H1 (cell line): Measurements from ENCODE around the gene YIPF3. TPM values are rescaled to one million over a fixed set of nuclear protein-coding genes. Genes with fewer than 3 reads are reported as not detected.
"Not testable (repeated sequence)": the region's sequence is repeated elsewhere in the genome, so short reads cannot be mapped to it uniquely, and the experiment has no call there.

Experiments
- CTCF ChIA-PET: fragments of 300-600 bp; sonication (Branson Sonifier 250); formaldehyde crosslinking; loops from one replicate; lab custom pipeline; 2021; ENCODE audit not compliant: partially characterized antibody; lab: Charles Lee
- POLR2A ChIA-PET: fragments of 300-600 bp; sonication (Branson Sonifier 250); formaldehyde crosslinking; loops from one replicate; lab custom pipeline; 2021; ENCODE audit warnings: inconsistent platforms; ENCODE audit not compliant: partially characterized antibody; lab: Charles Lee
- DNase-seq, 2 experiments: peaks; one replicate each; pipeline versions ENCODE4 v3.0.0 to v3.0.0-alpha.2; 2010 to 2022; ENCODE audit warnings: low spot score in 2 of 2, low read depth in 1 of 2, mixed read lengths in 1 of 2
- FAIRE-seq: peaks from 2 replicates; lab custom pipeline; 2011; peaks lifted over from hg19 to GRCh38; lab: Jason Lieb, UNC
- H2AFZ ChIP-seq: 2 replicates; pipeline ENCODE4 v1.8.1; 2012; ENCODE audit warnings: low read length, inconsistent platforms
- H2AK5ac ChIP-seq: 2 replicates; pipeline ENCODE4 v1.6.1; 2013; ENCODE audit warnings: low read depth, low read length
- H2BK120ac ChIP-seq: replicated peaks from 2 replicates; pipeline ENCODE3; 2013; ENCODE audit warnings: low read depth, low read length, inconsistent platforms
- H2BK12ac ChIP-seq: 2 replicates; pipeline ENCODE4 v1.6.1; 2013; ENCODE audit warnings: low read depth, low read length
- H2BK15ac ChIP-seq: 2 replicates; pipeline ENCODE4 v1.6.1; 2013; ENCODE audit warnings: low read length
- H2BK20ac ChIP-seq: 2 replicates; pipeline ENCODE4 v1.6.1; 2013; ENCODE audit warnings: low read length
- H2BK5ac ChIP-seq: 2 replicates; pipeline ENCODE4 v1.6.1; 2013; ENCODE audit warnings: low read depth, low read length
- H3K14ac ChIP-seq: 2 replicates; pipeline ENCODE4 v1.6.1; 2013; ENCODE audit warnings: inconsistent platforms; ENCODE audit not compliant: insufficient read length
- H3K18ac ChIP-seq: 2 replicates; pipeline ENCODE4 v1.6.1; 2013; ENCODE audit warnings: low read length; ENCODE audit errors: extremely low read depth
- H3K23ac ChIP-seq: 2 replicates; pipeline ENCODE4 v1.6.1; 2013; ENCODE audit warnings: inconsistent platforms; ENCODE audit not compliant: insufficient read length
- H3K23me2 ChIP-seq: 2 replicates; pipeline ENCODE4 v1.6.1; 2013; ENCODE audit warnings: low read depth, low read length
- H3K27ac ChIP-seq: 2 replicates; pipeline ENCODE4 v1.6.1; 2011; ENCODE audit warnings: low read depth, low read length, inconsistent platforms
- H3K27me3 ChIP-seq, 4 experiments: replicated peaks in 1 of 4; 1 replicate in 1 of 4; 2 replicates in 3 of 4; pipeline versions ENCODE4 v1.6.1 to v1.8.1; 2011 to 2013; ENCODE audit warnings: low read length in 3 of 4, mild to moderate bottlenecking in 3 of 4, inconsistent platforms in 2 of 4, mixed read lengths in 2 of 4, moderate library complexity in 1 of 4; ENCODE audit not compliant: control insufficient read depth in 3 of 4, insufficient read depth in 3 of 4; ENCODE audit errors: extremely low read depth in 1 of 4
- H3K36me3 ChIP-seq, 4 experiments: 2 replicates each; pipeline versions ENCODE4 v1.6.1 to v1.8.1; 2011 to 2013; ENCODE audit warnings: mild to moderate bottlenecking in 4 of 4, low read length in 3 of 4, moderate library complexity in 2 of 4, control low read depth in 1 of 4, inconsistent platforms in 1 of 4; ENCODE audit not compliant: insufficient read depth in 4 of 4, control insufficient read depth in 2 of 4
- H3K4ac ChIP-seq: replicated peaks from 2 replicates; pipeline ENCODE3; 2013; ENCODE audit warnings: low read length, low read depth, mixed read lengths, inconsistent platforms; ENCODE audit not compliant: insufficient read length
- H3K4me1 ChIP-seq, 4 experiments: replicated peaks in 1 of 4; 1 replicate in 1 of 4; 2 replicates in 3 of 4; pipeline versions ENCODE4 v1.6.1 to v1.8.1; 2011 to 2013; ENCODE audit warnings: low read length in 3 of 4, inconsistent platforms in 2 of 4, mixed read lengths in 1 of 4; ENCODE audit not compliant: insufficient read depth in 4 of 4, control insufficient read depth in 3 of 4
- H3K4me2 ChIP-seq, 2 experiments: 2 replicates each; pipeline versions ENCODE4 v1.6.1 to v1.8.1; 2011 to 2013; ENCODE audit warnings: low read depth in 2 of 2, low read length in 2 of 2, control low read depth in 1 of 2, inconsistent platforms in 1 of 2, mild to moderate bottlenecking in 1 of 2; ENCODE audit not compliant: insufficient read depth in 1 of 2
- H3K4me3 ChIP-seq, 4 experiments: fragments of 200-600, 300-600 bp in 1 of 4; sonication (generic), shearing (Covaris generic), sonication (Bioruptor Twin) in 1 of 4; 2 replicates each; pipeline versions ENCODE4 v1.5.1 to v1.8.1; 2011 to 2016; ENCODE audit warnings: low read length in 4 of 4, low read depth in 3 of 4, control low read depth in 2 of 4, inconsistent platforms in 2 of 4, mild to moderate bottlenecking in 2 of 4, mixed read lengths in 1 of 4, moderate library complexity in 1 of 4; ENCODE audit not compliant: insufficient read depth in 2 of 4; ENCODE audit errors: extremely low read depth in 1 of 4
- H3K56ac ChIP-seq: replicated peaks from 2 replicates; pipeline ENCODE3; 2013; ENCODE audit warnings: low read depth, mild to moderate bottlenecking, mixed read lengths, low read length, inconsistent platforms; ENCODE audit not compliant: insufficient read length
- H3K79me1 ChIP-seq: 2 replicates; pipeline ENCODE4 v1.6.1; 2013; ENCODE audit warnings: low read depth, low read length, control low read depth
- H3K79me2 ChIP-seq, 2 experiments: 2 replicates each; pipeline versions ENCODE4 v1.6.1 to v1.8.1; 2012 to 2013; ENCODE audit warnings: low read length in 2 of 2, mild to moderate bottlenecking in 2 of 2, inconsistent platforms in 1 of 2; ENCODE audit not compliant: insufficient read depth in 2 of 2, control insufficient read depth in 1 of 2
- H3K9ac ChIP-seq, 4 experiments: replicated peaks in 1 of 4; 1 replicate in 1 of 4; 2 replicates in 3 of 4; pipeline versions ENCODE4 v1.6.1 to v1.8.1; 2011 to 2013; ENCODE audit warnings: low read depth in 3 of 4, low read length in 3 of 4, control low read depth in 2 of 4, mild to moderate bottlenecking in 2 of 4, moderate library complexity in 2 of 4, inconsistent platforms in 1 of 4; ENCODE audit errors: extremely low read depth in 1 of 4
- H3K9me3 ChIP-seq, 2 experiments: 2 replicates each; pipeline versions ENCODE4 v1.6.1 to v1.8.1; 2012 to 2013; ENCODE audit warnings: mild to moderate bottlenecking in 2 of 2, moderate library complexity in 2 of 2, control low read depth in 1 of 2, inconsistent platforms in 1 of 2, low read depth in 1 of 2, low read length in 1 of 2, mixed read lengths in 1 of 2; ENCODE audit not compliant: insufficient read depth in 2 of 2
- H4K20me1 ChIP-seq, 2 experiments: replicated peaks in 1 of 2; 2 replicates each; pipeline versions ENCODE3 to v1.8.1; 2011 to 2013; ENCODE audit warnings: inconsistent platforms in 2 of 2, low read length in 2 of 2, mild to moderate bottlenecking in 1 of 2; ENCODE audit not compliant: insufficient read depth in 2 of 2, control insufficient read depth in 1 of 2
- H4K5ac ChIP-seq: 2 replicates; pipeline ENCODE4 v1.6.1; 2013; ENCODE audit warnings: low read length, low read depth, mixed read lengths, inconsistent platforms; ENCODE audit not compliant: insufficient read length
- H4K8ac ChIP-seq: 2 replicates; pipeline ENCODE4 v1.8.0; 2013; ENCODE audit warnings: mild to moderate bottlenecking, moderate library complexity, low read length, inconsistent platforms; ENCODE audit not compliant: insufficient read depth; ENCODE audit errors: extremely low read depth
- H4K91ac ChIP-seq: replicated peaks from 2 replicates; pipeline ENCODE3; 2013; ENCODE audit warnings: low read length, mixed read lengths, inconsistent platforms; ENCODE audit not compliant: insufficient read length
- whole genome bisulfite sequencing, 2 experiments: shearing (Covaris generic) in 1 of 2; methylation state at CpG; one replicate each; pipeline versions ENCODE4 v1.1.6 to v1.1.7; 2013 to 2015; ENCODE audit warnings: low lambda C conversion rate in 2 of 2, mixed read lengths in 2 of 2, inconsistent platforms in 1 of 2, low coverage in 1 of 2, missing lambda C conversion rate in 1 of 2; ENCODE audit not compliant: insufficient replicate concordance in 2 of 2, insufficient coverage in 1 of 2, insufficient read length in 1 of 2; ENCODE audit errors: extremely low coverage in 1 of 2, missing lambda C conversion rate in 1 of 2; 5-methylcytosine and 5-hydroxymethylcytosine counted together
- polyA plus RNA-seq, 7 experiments: library from polyadenylated mRNA; depleted of rRNA in 3 of 7; stranded (reverse) in 5 of 7; unstranded in 2 of 7; fragments of >200 nt in 5 of 7; fragments of 200-250 nt in 2 of 7; gene quantifications; 1 replicate in 5 of 7; 2 replicates in 1 of 7; 4 replicates in 1 of 7; pipeline versions ENCODE4 v1.2.1 to v1.2.3, GENCODE V29; 2011 to 2013; ENCODE audit warnings: missing spikeins in 2 of 7, mixed read lengths in 2 of 7
- total RNA-seq: library from RNA; stranded (reverse); fragmentation: NEBNext Ultra II Directional; extraction: Animal tissue kit (Norgen Biotek cat#: 25700); gene quantifications from 2 replicates; pipeline ENCODE4 v1.2.1, GENCODE V29; 2021

Gene YIPF3
- total and polyA plus RNA-seq, 2 of the 8 experiments (the other 6 are each of a cell fraction or from before 2014, with no cell fraction given), result 77.2 to 225 TPM

GRCh38 chr6:43557620-43558019 is 40.9 kb upstream of the YIPF3 start:
- H2AFZ ChIP-seq, H3K79me1 ChIP-seq, H3K18ac ChIP-seq, H3K14ac ChIP-seq, H3K4me1 ChIP-seq, H3K79me2 ChIP-seq, H4K8ac ChIP-seq, H3K4me2 ChIP-seq, H2BK12ac ChIP-seq, H3K9ac ChIP-seq, H3K27me3 ChIP-seq, H2BK5ac ChIP-seq, H3K23me2 ChIP-seq, H2BK20ac ChIP-seq, H3K9me3 ChIP-seq, H3K4me3 ChIP-seq, DNase-seq, H3K4ac ChIP-seq, H3K56ac ChIP-seq, H4K20me1 ChIP-seq, CTCF ChIA-PET, H2BK120ac ChIP-seq, H3K27ac ChIP-seq, FAIRE-seq, H4K91ac ChIP-seq, H2AK5ac ChIP-seq, H3K23ac ChIP-seq, H4K5ac ChIP-seq, H2BK15ac ChIP-seq: not testable (repeated sequence)
- 97% methylated on average over 4 of the region's 7 CpGs; no CpG with 5 or more reads in 1 of the 2 experiments for WGBS, 2 experiments
- POLR2A ChIA-PET, result interaction anchor here (1.6 kb wide), 1 partner anchor 10 kb away, joined by 7 read pairs; no protein-coding TSS in a partner anchor
- H3K36me3 ChIP-seq, result peaks cover 38 to 92% (median 72%) of the 10 kb centered on the region in 4 experiments
